Regular cardiac myocyte (primary cell): ENCODE measurements around the gene MFSD8. TPM values are rescaled to one million over a fixed set of nuclear protein-coding genes. Genes with fewer than 3 reads are reported as not detected.

ENCODE experiments used
- total RNA-seq: library from RNA; depleted of rRNA; stranded (reverse); fragments of >200 nt; gene quantifications from 2 replicates; pipeline ENCODE4 v1.2.3, GENCODE V29; 2014

The MFSD8 gene, protein sequence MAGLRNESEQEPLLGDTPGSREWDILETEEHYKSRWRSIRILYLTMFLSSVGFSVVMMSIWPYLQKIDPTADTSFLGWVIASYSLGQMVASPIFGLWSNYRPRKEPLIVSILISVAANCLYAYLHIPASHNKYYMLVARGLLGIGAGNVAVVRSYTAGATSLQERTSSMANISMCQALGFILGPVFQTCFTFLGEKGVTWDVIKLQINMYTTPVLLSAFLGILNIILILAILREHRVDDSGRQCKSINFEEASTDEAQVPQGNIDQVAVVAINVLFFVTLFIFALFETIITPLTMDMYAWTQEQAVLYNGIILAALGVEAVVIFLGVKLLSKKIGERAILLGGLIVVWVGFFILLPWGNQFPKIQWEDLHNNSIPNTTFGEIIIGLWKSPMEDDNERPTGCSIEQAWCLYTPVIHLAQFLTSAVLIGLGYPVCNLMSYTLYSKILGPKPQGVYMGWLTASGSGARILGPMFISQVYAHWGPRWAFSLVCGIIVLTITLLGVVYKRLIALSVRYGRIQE
- 12.3 and 19.2 TPM in 2 replicates for total RNA-seq

GRCh38 chr4:127965062-127965802, at the start of gene MFSD8, which contains the start of gene ABHD18:
Gene MFSD8 (minus strand): TSS chr4:127965173. CDS start chr4:127965133, 40 bp downstream.
Gene ABHD18 (plus strand): TSS chr4:127965406. CDS start chr4:127982956, 17,550 bp downstream.

DNA sequence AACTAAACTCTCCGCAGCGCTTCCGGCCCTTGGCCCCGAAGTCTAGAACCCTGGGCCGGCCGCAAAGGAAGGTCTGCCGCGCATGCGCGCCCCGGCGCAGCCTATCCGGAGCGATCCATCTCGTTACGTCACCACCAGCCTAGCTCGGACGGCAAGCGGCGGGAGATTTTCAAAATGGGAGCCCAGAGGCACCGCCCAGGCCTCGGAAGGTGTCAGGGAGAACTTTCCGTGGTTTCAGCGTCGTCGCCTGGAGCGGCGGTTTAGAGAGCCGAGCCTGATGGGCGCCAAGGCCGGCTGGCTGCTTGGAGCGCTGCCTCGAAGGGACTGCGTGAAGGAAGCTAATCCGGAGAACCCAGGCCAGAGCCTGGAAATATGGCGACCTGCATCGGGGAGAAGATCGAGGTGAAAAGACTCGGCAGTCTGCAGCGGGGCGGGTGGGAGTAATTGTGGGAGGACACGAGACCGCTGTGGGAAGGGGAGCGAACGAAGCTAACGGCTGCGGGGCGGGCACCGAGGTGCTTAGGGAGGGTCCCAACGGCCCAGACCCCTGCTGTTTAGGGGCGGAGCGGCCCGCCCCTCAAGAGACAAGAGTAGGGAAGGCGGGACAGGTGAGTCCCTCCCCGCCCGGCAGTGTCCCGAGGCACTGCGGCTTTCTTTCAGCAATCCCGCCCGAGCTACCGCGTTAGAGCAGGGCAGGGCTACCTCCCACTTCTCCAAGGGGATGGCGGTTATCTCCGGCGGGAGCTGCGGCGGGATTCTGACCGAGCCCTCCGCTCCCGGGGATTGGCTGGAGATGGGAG, 84.0 kb downstream of the MFSD8 start, which contains the start of gene PLK4:
Gene PLK4 (plus strand): TSS at position 131 of the 800 bp plus-strand sequence. CDS start 242 bp downstream, at position 373.

Other genes with a start within 250 kb of the MFSD8 start
- under 0.01 TPM in 1 of 2 replicates, not detected in the other for gene SLC25A31, start 234.8 kb downstream of the MFSD8 start, total RNA-seq
- gene HSPA4L, start 182.9 kb downstream of the MFSD8 start, total RNA-seq: 15.7 and 21.7 TPM in 2 replicates
- gene PLK4, start 84.3 kb downstream of the MFSD8 start, total RNA-seq: 2.5 and 19.6 TPM in 2 replicates
- 4.4 and 5.4 TPM in 2 replicates for gene ABHD18, start 233 bp upstream of the MFSD8 start, total RNA-seq
- 18.6 and 23.4 TPM in 2 replicates for gene LARP1B, start 96.1 kb upstream of the MFSD8 start, total RNA-seq